ENCODE measurements around the gene MEF2B.
"Not testable (repeated sequence)": the region's sequence is repeated elsewhere in the genome, so short reads cannot be mapped to it uniquely, and the experiment has no call there.

The MEF2B gene

DNA sequence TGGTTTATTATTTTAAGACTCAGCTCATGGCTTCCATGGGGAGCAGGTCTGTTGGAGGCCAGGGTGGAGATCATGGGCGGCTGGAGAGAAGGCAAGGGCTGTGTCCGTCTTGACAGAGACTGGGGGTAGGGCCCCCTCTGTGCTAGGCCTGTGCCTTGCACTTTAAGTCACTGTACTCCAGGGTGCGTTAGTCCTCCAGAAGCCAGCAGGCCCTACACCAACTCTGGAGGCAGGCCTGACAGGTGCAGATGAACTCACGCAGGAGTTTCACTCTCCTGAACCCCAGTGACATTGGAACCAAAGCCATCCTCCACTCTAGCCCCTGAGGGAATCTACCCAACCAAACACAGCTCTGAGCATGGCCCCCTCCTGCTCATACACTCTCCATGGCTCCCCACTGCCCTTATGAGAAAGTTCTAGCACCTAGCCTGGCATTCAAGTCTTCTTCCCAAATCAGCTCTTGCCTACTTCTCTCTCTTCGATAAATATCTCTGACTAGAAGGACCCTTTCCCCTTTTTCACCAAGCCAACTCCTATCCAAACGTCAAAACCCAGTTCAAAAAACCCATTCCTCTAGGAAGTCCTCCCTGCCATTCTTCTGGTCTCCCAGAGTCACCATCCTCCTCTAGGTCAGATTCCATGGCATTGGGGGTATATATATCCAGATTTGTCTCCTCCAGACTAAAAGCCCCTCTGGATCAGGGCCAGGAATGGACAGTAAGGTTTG, 15.1 kb downstream of the MEF2B start:
- no peak for DNase-seq

DNA sequence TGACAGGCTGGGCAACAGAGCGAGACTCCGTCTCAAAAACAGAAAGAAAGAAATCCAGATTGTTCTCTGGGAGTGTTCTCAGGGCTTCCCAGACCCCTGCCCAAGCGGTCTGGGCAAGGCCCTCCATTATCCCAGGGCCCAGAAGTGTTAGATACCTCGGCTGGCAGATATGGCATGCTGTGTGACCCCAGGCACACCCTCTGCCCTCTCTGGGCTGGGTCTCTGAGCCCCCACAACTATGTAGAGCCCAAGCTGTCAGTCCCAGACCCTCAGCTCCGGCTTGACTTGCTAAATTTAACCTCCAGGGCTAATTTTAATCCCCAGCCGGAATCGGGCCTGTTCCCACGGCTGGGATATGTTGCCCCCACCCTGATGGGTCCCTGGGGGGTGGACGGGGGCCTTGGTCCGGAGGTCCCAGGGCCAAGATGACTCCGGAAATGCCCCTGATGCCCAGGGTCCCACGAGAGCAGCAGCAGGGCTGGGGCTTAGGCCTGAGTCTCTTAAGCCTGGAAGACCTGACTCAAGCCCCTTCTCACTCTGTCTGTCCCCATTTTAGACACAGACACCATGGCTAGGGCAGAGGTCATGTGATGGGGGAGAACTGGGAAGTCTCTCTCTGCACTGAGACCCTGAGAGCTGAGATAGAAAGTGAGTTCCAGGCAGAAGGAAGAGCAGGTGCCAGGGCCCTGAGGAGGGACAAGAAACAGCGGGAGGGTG, 17.2 kb downstream of the MEF2B start:
- DNase-seq, result no peak

GRCh38 chr19:19151418-19151817, 18.6 kb downstream of the MEF2B start:
- no peak for DNase-seq

- no peak for DNase-seq
Observed at GRCh38 chr19:19149435-19149834, 20.6 kb downstream of the MEF2B start.

- DNase-seq, result not testable (repeated sequence)
Observed at GRCh38 chr19:19148504-19148903, 21.6 kb downstream of the MEF2B start.

DNA sequence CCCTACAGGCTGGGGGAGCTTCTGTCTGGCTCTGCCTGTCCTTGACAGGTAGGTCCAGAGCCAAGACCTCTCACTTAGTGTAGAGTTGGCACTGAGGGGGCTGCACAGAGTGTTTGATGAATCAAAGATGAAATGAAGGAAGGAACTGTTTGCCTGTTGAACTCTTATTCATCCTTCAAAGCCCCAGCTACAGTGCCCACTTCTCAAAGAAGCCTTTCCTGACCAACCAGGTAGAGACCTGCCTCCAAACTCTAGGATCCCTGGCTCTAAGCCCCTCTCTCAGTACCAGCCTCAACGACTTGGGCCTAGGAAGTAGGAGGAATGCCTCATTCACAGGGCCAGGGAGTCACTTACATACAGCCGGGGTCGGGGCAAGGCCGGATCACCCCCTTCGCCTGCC, 22.7 kb downstream of the MEF2B start:
- DNase-seq, result no peak

- DNase-seq, result no peak
Observed at GRCh38 chr19:19146865-19147264, 23.2 kb downstream of the MEF2B start.

- peak; percentile 16 to 68 for DNase-seq
Observed at GRCh38 chr19:19145684-19146608, 24.1 kb downstream of the MEF2B start.

- DNase-seq, result no peak
Observed at GRCh38 chr19:19145281-19145680, 24.8 kb downstream of the MEF2B start.

DNA sequence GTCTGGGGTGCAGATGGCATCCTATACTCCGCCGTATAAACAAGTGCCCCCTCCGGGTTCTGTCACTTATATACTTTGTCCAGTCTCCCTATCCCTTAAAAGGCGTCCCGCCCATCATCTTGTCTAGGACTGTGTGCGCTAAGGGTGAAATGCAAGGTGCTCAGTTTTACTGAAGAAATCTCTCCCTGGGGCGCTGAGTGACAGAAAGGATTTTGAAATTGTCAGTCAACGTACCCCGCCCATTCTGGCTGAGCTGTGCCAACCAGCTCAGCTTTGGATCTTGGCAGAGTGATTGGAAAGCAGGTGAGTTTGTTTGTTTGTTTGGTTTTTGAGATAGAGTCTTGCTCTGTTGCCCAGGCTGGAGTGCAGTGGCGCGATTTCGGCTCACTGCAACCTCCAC, 27.7 kb downstream of the MEF2B start:
- no peak for DNase-seq

- no peak for DNase-seq
Observed at GRCh38 chr19:19140476-19140875, 29.6 kb downstream of the MEF2B start.

GRCh38 chr19:19139876-19140229, 30.2 kb downstream of the MEF2B start:
- DNase-seq, result no peak

GRCh38 chr19:19138109-19138981, 31.7 kb downstream of the MEF2B start, which contains the start of gene TMEM161A:
TMEM161A (minus strand) TSS chr19:19138478; CDS start chr19:19138428, 50 bp downstream.
- DNase-seq, result peak; percentile 83 to 95

GRCh38 chr19:19137556-19138108, 32.4 kb downstream of the MEF2B start:
- DNase-seq, result peak in 1 of 2 experiments; percentile 20

DNA sequence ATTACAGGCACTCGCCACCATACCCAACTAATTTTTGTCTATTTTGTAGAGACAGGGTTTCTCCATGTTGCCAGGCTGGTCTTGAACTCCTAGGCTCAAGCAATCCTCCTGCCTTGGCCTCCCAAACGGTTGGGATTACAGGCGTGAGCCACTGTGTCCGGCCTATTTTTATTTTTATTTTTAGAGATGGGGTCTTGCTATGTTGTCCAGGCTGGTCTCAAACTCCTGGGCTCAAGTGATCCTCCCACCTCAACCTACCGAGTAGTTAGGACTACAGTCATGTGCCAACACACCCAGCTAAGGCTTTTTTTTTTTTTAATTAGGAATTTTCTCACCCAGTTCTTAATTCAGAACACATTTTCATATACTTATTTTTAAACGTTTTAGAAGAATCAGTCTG, 34.4 kb downstream of the MEF2B start:
- DNase-seq, result not testable (repeated sequence)

DNA sequence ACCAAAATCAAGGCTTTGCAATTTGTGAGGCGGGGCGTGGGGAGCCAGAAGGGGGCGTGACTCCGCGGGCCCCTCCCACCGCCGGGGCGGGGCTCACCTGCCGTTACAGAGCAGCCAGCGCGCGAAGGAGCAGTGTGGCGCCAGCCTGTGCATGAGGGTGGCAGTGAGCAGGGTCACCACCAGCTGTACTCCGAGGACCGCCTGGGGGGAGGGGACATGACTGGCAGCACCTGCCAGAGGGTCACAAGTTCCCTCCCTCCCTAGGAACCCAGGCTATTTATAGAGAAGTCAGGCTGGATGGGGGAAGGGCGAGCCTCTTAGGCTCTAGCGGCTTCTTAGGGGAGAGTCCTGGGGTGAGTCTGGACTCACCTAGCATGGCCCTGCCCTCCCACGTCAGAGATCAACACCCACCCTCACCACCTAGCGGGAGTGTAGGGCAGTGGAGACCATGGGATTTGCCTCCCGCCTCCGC, 35.3 kb downstream of the MEF2B start:
- peak; percentile 45 to 57 for DNase-seq

DNA sequence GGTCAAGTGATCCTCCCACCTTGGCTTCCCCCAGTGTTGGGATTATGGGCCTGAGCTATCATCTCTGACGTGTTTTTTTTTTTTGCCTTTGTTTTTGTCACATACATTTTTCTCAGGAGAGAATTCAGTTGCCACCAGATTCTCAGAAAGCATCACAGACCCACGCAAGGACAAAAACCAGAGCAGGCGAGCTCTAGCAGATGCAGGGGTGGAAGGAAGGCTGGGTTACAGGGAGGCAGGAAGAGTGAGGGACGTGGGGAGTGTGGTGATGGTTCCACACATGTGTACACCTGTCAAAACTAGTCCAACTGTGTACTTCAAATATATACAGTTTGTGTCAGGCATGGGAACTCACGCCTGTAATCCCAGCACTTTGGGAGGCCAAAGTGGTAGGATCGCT, 36.1 kb downstream of the MEF2B start:
- DNase-seq, result no peak

DNA sequence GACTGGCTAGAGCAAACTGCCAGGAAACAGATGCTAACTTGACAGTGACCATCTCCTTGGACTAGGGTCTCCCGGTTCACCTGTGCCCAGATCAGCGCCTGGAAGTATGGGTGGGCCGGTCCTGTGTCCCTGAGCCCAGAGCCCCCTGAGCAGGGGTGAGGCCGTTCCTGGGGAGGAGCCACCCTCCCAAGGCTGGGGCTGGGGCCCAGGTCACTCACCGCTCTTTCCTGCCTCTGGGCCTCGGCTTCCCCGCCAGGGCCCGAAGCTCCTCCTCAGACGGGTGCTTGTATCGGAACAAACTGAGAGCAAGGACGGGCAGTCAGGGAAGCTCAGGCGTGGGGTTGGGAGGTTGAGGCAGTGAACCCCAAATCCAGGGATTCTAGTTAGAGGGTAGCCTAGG, 37.2 kb downstream of the MEF2B start:
- DNase-seq, result no peak

DNA sequence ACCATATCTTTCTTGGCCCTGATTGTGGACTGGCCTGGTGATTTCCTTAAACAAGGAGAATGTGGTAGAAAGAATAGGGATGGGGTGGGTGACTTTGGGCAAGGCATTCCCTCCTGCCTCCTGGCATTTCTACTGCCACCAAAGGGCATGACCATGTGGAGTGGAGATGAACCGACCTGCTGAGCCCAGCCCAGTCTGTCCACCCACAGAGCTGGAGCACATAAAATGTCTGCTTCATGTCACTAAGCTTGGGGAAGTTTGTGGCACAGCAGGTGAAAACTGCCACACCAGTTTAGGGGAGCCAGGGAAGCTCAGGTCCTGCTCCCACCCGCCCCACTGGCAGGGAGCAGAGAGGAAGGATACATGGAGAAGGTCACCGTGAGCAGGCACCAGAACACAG, 38.1 kb downstream of the MEF2B start:
- no peak for DNase-seq

- no peak for DNase-seq
Observed at GRCh38 chr19:19126102-19126501, 44.0 kb downstream of the MEF2B start.

DNA sequence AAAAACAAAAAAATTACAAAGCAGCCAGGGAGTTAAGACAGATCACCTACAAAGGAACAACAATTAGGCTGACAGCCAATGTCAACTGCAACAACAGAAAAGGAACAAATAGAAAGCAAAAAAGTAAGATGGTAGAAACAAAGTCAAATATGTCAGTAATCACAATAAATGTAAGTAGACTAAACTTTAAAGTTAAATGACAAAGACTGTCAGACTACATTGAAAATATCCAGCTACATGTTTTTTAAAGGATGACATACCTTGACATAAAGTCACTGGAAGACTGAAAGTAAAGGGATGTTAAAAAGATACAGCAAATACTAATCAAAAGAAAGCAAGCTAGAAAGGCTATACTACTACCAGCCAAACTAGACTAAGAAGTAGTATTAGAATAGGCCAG, 46.7 kb downstream of the MEF2B start:
- DNase-seq, result no peak

- DNase-seq, result no peak
Observed at GRCh38 chr19:19122902-19123301, 47.2 kb downstream of the MEF2B start.
